Measurements from ENCODE around the gene HADHA. TPM values are rescaled to one million over a fixed set of nuclear protein-coding genes. Genes with fewer than 3 reads are reported as not detected.

HADHA gene
- total RNA-seq, 1 experiment from 2014 or later: 112 TPM

- H3K79me1 ChIP-seq (ENCODE audit: insufficient read depth, low read depth, low read length, poor library complexity, severe bottlenecking): no peaks in the 10 kb centered on the region
- no peak for TF ChIP-seq CTCF (conservative IDR thresholded peaks at IDR 0.05)
- H3K9ac ChIP-seq (ENCODE audit: extremely low read depth, insufficient read length, low read length): no peak overlapping the region
- no peak overlapping the region for H2BK5ac ChIP-seq (ENCODE audit: insufficient read length, low read length)
- H3K27ac Mint-ChIP-seq: no peak overlapping the region
- H3K9me3 Mint-ChIP-seq: no peaks in the 10 kb centered on the region
- no peak for DNase-seq
- H2BK120ac ChIP-seq (ENCODE audit: low read depth, low read length, poor library complexity, severe bottlenecking): no peak overlapping the region
- H2BK12ac ChIP-seq (ENCODE audit: insufficient read length, low read depth, low read length): no peak overlapping the region
- H2BK15ac ChIP-seq (ENCODE audit: low read depth, low read length): no peak overlapping the region
- H2AK5ac ChIP-seq (ENCODE audit: insufficient read length, low read length): no peak overlapping the region
- no peaks in the 10 kb centered on the region for H3K9me3 ChIP-seq (ENCODE audit: control insufficient read depth, low read depth, low read length)
- H3K4me3 Mint-ChIP-seq: no peak overlapping the region
- H2AFZ ChIP-seq (ENCODE audit: low read length): no peak overlapping the region
- H3K79me2 ChIP-seq (ENCODE audit: insufficient read depth, low read length): no peaks in the 10 kb centered on the region
- no peak overlapping the region for H3T11ph ChIP-seq (ENCODE audit: low read length)
- no peak overlapping the region for H3K14ac ChIP-seq (ENCODE audit: insufficient read depth, low read length)
- H3K27ac ChIP-seq (ENCODE audit: insufficient read length, low read depth, low read length): no peak overlapping the region
- no peak overlapping the region for H2BK20ac ChIP-seq (ENCODE audit: low read depth, low read length, poor library complexity, severe bottlenecking)
- H3K56ac ChIP-seq (ENCODE audit: insufficient read length, low read depth, low read length): no peak overlapping the region
- no peaks in the 10 kb centered on the region for H3K4me1 ChIP-seq (ENCODE audit: insufficient read depth, low read length)
- H4K5ac ChIP-seq (ENCODE audit: insufficient read length, low read depth, low read length): no peak overlapping the region
- H3K18ac ChIP-seq (ENCODE audit: insufficient read length, low read depth, low read length): no peak overlapping the region
- no peaks in the 10 kb centered on the region for H3K36me3 Mint-ChIP-seq (ENCODE audit: insufficient read depth in 1 of 3, low read depth in 3 of 3)
- no peak overlapping the region for H4K8ac ChIP-seq (replicated peaks; ENCODE audit: insufficient read length, low read depth, low read length)
- no CpG with 5 or more reads among the region's 4 CpGs for WGBS (ENCODE audit: extremely low coverage, insufficient read length, low lambda C conversion rate)
- no peak overlapping the region for H3K4me2 ChIP-seq (ENCODE audit: insufficient read depth, insufficient read length, low read length)
- no peaks in the 10 kb centered on the region for H4K20me1 ChIP-seq (ENCODE audit: control insufficient read depth, insufficient read depth, insufficient read length)
- H3K27me3 Mint-ChIP-seq (ENCODE audit: low read depth): peaks cover 5% of the 10 kb centered on the region
- no peaks in the 10 kb centered on the region for H3K27me3 ChIP-seq (ENCODE audit: insufficient read depth, low read length)
- no peak overlapping the region for H3K23ac ChIP-seq (ENCODE audit: insufficient read length, low read depth, low read length)
- no peak overlapping the region for H3K4ac ChIP-seq (ENCODE audit: low read depth, low read length)
- H3K4me1 Mint-ChIP-seq: no peaks in the 10 kb centered on the region
- no peaks in the 10 kb centered on the region for H3K23me2 ChIP-seq (ENCODE audit: insufficient read length, low read depth, low read length, poor library complexity, severe bottlenecking)
- H4K91ac ChIP-seq (ENCODE audit: insufficient read length, low read depth, low read length): no peak overlapping the region
Measured at GRCh38 chr2:26165403-26165802, 79.0 kb downstream of the HADHA start.

All from H9 (cell line).